GM23338 (cell line): ENCODE data around the gene MT1B. TPM values are rescaled to one million over a fixed set of nuclear protein-coding genes. Genes with fewer than 3 reads are reported as not detected.

Source experiments
- ATAC-seq: fragments of 200-7000 bp; cut with Tn5 transposase; 3 replicates; pipeline ENCODE4 v1.9.1; 2020
- DNase-seq: peaks from one replicate; pipeline ENCODE4 v3.0.0-alpha.2; 2015; ENCODE audit warnings: low spot score
- H2AFZ ChIP-seq: fragments of 200-600 bp; sonication (generic); 2 replicates; pipeline ENCODE4 v1.8.0; 2016; ENCODE audit warnings: antibody characterized with exemption, mild to moderate bottlenecking, moderate library complexity
- H3F3A ChIP-seq: fragments of 200-600 bp; sonication (generic); replicated peaks from 2 replicates; pipeline ENCODE4 v1.8.0; 2017; ENCODE audit warnings: antibody characterized with exemption, mixed run types, low read depth
- H3K27ac ChIP-seq: fragments of 200-600 bp; sonication (generic); 2 replicates; pipeline ENCODE4 v1.6.1; 2016; ENCODE audit warnings: low read depth
- H3K27me3 ChIP-seq: fragments of 200-600 bp; sonication (generic); 2 replicates; pipeline ENCODE4 v1.8.0; 2016; ENCODE audit warnings: mild to moderate bottlenecking, mixed run types, moderate library complexity; ENCODE audit not compliant: insufficient read depth
- H3K36me3 ChIP-seq: fragments of 200-600 bp; sonication (generic); 2 replicates; pipeline ENCODE4 v1.8.0; 2016; ENCODE audit warnings: mild to moderate bottlenecking; ENCODE audit not compliant: insufficient read depth
- H3K4me1 ChIP-seq: fragments of 200-600 bp; sonication (generic); 2 replicates; pipeline ENCODE4 v1.8.0; 2016; ENCODE audit warnings: mild to moderate bottlenecking, moderate library complexity; ENCODE audit not compliant: insufficient read depth
- H3K4me2 ChIP-seq: fragments of 200-600 bp; sonication (generic); 2 replicates; pipeline ENCODE4 v1.7.1; 2017; ENCODE audit warnings: mixed run types
- H3K4me3 ChIP-seq: fragments of 200-600 bp; sonication (generic); 2 replicates; pipeline ENCODE4 v1.6.1; 2016; ENCODE audit warnings: mixed run types
- H3K79me2 ChIP-seq: fragments of 200-600 bp; sonication (generic); replicated peaks from 2 replicates; pipeline ENCODE4 v1.8.0; 2017; ENCODE audit warnings: mild to moderate bottlenecking; ENCODE audit not compliant: insufficient read depth
- H3K9me2 ChIP-seq: fragments of 200-600 bp; sonication (generic); 2 replicates; pipeline ENCODE4 v1.8.0; 2017; ENCODE audit not compliant: insufficient read depth
- H4K20me1 ChIP-seq: fragments of 200-600 bp; sonication (generic); replicated peaks from 2 replicates; pipeline ENCODE4 v1.8.0; 2017; ENCODE audit warnings: mild to moderate bottlenecking; ENCODE audit not compliant: insufficient read depth
- H3K27ac Mint-ChIP-seq: 2 replicates; pipeline ENCODE4 v1.8.0; 2020; ENCODE audit warnings: inconsistent platforms, mild to moderate bottlenecking, moderate library complexity, mixed read lengths
- H3K27me3 Mint-ChIP-seq: 3 replicates; pipeline ENCODE4 v1.8.0; 2022; ENCODE audit warnings: low read depth, mild to moderate bottlenecking, moderate library complexity, mixed read lengths, inconsistent platforms; ENCODE audit not compliant: insufficient read depth, poor library complexity
- H3K36me3 Mint-ChIP-seq: 3 replicates; pipeline ENCODE4 v1.8.0; 2021; ENCODE audit warnings: low read depth, mild to moderate bottlenecking, inconsistent platforms, moderate library complexity, mixed read lengths
- H3K4me1 Mint-ChIP-seq: 3 replicates; pipeline ENCODE4 v1.8.0; 2020; ENCODE audit warnings: mild to moderate bottlenecking, inconsistent platforms, mixed read lengths
- H3K4me3 Mint-ChIP-seq: 3 replicates; pipeline ENCODE4 v1.8.0; 2021; ENCODE audit warnings: moderate library complexity, mild to moderate bottlenecking, inconsistent platforms, mixed read lengths
- H3K9me3 Mint-ChIP-seq: 3 replicates; pipeline ENCODE4 v1.8.0; 2020; ENCODE audit warnings: moderate library complexity, mild to moderate bottlenecking, inconsistent platforms, mixed read lengths
- CREB1 ChIP-seq: fragments of 250-450 bp; sonication (Bioruptor Pico); IDR thresholded peaks from 2 replicates; pipeline ENCODE4 v1.5.0; 2020; ENCODE audit warnings: low read depth, mild to moderate bottlenecking, moderate library complexity
- EZH2 ChIP-seq: fragments of 200-600 bp; sonication (generic); IDR thresholded peaks from one replicate; pipeline ENCODE4 v1.8.0; 2017; ENCODE audit warnings: antibody characterized with exemption, mild to moderate bottlenecking, low read depth; ENCODE audit not compliant: unreplicated experiment
- EZH2phosphoT487 ChIP-seq: fragments of 200-600 bp; sonication (generic); IDR thresholded peaks from one replicate; pipeline ENCODE4 v1.8.1; 2018; ENCODE audit warnings: antibody characterized with exemption; ENCODE audit not compliant: unreplicated experiment
- JUNB ChIP-seq: IDR thresholded peaks from one replicate; pipeline ENCODE4 v1.6.1; 2016; ENCODE audit warnings: antibody characterized with exemption; ENCODE audit not compliant: unreplicated experiment
- NANOG ChIP-seq: IDR thresholded peaks from 2 replicates; pipeline ENCODE4 v1.6.1; 2016; ENCODE audit warnings: antibody characterized with exemption, borderline replicate concordance
- POLR2AphosphoS5 ChIP-seq: IDR thresholded peaks from 2 replicates; pipeline ENCODE4 v1.6.1; 2016; ENCODE audit warnings: antibody characterized with exemption, low read depth
- REST ChIP-seq: IDR thresholded peaks from one replicate; pipeline ENCODE4 v1.6.1; 2018; ENCODE audit warnings: antibody characterized with exemption; ENCODE audit not compliant: unreplicated experiment
- STAT1 ChIP-seq: IDR thresholded peaks from one replicate; pipeline ENCODE4 v1.6.1; 2016; ENCODE audit warnings: antibody characterized with exemption; ENCODE audit not compliant: unreplicated experiment
- ZNF114 ChIP-seq: fragments of 250-450 bp; sonication (Bioruptor Pico); IDR thresholded peaks from 2 replicates; pipeline ENCODE4 v1.5.0; 2020; ENCODE audit warnings: mild to moderate bottlenecking, moderate library complexity
- ZNF331 ChIP-seq: fragments of 250-450 bp; sonication (Bioruptor Pico); IDR thresholded peaks from 2 replicates; pipeline ENCODE4 v1.5.0; 2020; ENCODE audit warnings: low read depth, mild to moderate bottlenecking, moderate library complexity
- ZNF462 ChIP-seq: fragments of 250-450 bp; sonication (Bioruptor Pico); IDR thresholded peaks from 2 replicates; pipeline ENCODE4 v1.5.0; 2020; ENCODE audit warnings: mild to moderate bottlenecking, moderate library complexity
- polyA plus RNA-seq: library from polyadenylated mRNA; unstranded; fragments of >200 nt; fragmentation: Nextera tagmentation; extraction: Ambion mirVana; gene quantifications from 2 replicates; pipeline ENCODE4 v1.2.1, GENCODE V29; 2016
- total RNA-seq: library from RNA; depleted of rRNA; stranded (reverse); fragments of >200 nt; shearing (Covaris generic); gene quantifications from 2 replicates; pipeline ENCODE4 v1.2.3, GENCODE V29; 2014
- TF ChIP-seq, protein P1 (sequence below): IDR thresholded peaks from 2 replicates; pipeline ENCODE4 v1.6.1; 2016; ENCODE audit warnings: antibody characterized with exemption
- TF ChIP-seq, protein P2 (sequence below), 2 experiments: fragments of 200-600 bp in 1 of 2; sonication (generic) in 1 of 2; conservative IDR thresholded peaks; 2 replicates each; pipeline versions ENCODE4 v1.5.1 to v1.6.1; 2016 to 2017; ENCODE audit warnings: antibody characterized with exemption in 2 of 2, low read depth in 2 of 2, mild to moderate bottlenecking in 2 of 2, moderate library complexity in 1 of 2

Gene MT1B
- total and polyA plus RNA-seq, 2 experiments from 2014 or later: not detected

DNA sequence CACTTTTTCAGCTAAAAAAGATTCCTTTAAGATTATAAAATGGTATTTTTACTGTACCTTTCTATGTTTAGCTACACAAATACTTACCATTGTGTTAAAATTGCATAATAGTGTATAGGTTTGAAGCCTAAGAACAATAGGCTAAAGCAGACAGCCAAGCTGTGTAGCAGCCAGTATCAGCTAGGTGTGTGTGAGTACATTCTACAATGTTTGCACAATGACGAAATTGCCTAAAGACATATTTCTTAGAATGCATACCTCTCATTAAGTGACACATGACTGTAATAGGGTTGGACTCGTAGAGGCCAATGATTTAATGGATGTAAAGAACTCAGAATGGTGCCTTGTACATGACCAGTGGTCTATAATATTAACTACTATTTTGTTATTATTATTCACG, 1.9 kb upstream of the MT1B start:
- Mint-ChIP-seq H3K4me1 (peaks cover 4% of the 10 kb centered on the region; the same call in 2 of the 3 replicates), H3K27ac (no peak overlapping the region), H3K9me3 (no peaks in the 10 kb centered on the region), H3K36me3 (no peaks in the 10 kb centered on the region), H3K27me3 (peaks cover 64% of the 10 kb centered on the region), H3K4me3 (no peak overlapping the region)
- ATAC-seq: no peak
- no peak for DNase-seq
- Histone ChIP-seq H3K9me2 (no peaks in the 10 kb centered on the region), H2AFZ (no peak overlapping the region), H3K4me2 (no peak overlapping the region), H4K20me1 (no peaks in the 10 kb centered on the region), H3K27ac (no peak overlapping the region), H3K4me3 (no peak overlapping the region), H3K27me3 (peaks cover 70% of the 10 kb centered on the region), H3K79me2 (no peaks in the 10 kb centered on the region), H3K36me3 (no peaks in the 10 kb centered on the region), H3K4me1 (no peaks in the 10 kb centered on the region; the same call in 1 of the 2 replicates), H3F3A (no peaks in the 10 kb centered on the region)
- TF ChIP-seq ZNF114 (CRISPR knock-in tag) (no peak), NANOG (no peak), STAT1 (no peak), ZNF462 (no peak), POLR2AphosphoS5 (no peak), REST (no peak), ZNF331 (CRISPR knock-in tag) (no peak), JUNB (no peak), CREB1 (CRISPR knock-in tag) (no peak), EZH2 (no peak), EZH2phosphoT487 (no peak)
- TF ChIP-seq, protein P1, sequence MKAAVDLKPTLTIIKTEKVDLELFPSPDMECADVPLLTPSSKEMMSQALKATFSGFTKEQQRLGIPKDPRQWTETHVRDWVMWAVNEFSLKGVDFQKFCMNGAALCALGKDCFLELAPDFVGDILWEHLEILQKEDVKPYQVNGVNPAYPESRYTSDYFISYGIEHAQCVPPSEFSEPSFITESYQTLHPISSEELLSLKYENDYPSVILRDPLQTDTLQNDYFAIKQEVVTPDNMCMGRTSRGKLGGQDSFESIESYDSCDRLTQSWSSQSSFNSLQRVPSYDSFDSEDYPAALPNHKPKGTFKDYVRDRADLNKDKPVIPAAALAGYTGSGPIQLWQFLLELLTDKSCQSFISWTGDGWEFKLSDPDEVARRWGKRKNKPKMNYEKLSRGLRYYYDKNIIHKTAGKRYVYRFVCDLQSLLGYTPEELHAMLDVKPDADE: no peak
- TF ChIP-seq, protein P2, sequence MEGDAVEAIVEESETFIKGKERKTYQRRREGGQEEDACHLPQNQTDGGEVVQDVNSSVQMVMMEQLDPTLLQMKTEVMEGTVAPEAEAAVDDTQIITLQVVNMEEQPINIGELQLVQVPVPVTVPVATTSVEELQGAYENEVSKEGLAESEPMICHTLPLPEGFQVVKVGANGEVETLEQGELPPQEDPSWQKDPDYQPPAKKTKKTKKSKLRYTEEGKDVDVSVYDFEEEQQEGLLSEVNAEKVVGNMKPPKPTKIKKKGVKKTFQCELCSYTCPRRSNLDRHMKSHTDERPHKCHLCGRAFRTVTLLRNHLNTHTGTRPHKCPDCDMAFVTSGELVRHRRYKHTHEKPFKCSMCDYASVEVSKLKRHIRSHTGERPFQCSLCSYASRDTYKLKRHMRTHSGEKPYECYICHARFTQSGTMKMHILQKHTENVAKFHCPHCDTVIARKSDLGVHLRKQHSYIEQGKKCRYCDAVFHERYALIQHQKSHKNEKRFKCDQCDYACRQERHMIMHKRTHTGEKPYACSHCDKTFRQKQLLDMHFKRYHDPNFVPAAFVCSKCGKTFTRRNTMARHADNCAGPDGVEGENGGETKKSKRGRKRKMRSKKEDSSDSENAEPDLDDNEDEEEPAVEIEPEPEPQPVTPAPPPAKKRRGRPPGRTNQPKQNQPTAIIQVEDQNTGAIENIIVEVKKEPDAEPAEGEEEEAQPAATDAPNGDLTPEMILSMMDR (conservative IDR thresholded peaks at IDR 0.05; ENCODE audit: low read depth in 2 of 2): no peak
